ENCODE data around the gene PLPPR2.

- TF ChIP-seq POLR2A (IDR thresholded peaks at IDR 0.05; ENCODE audit: low read length), result no peak
- no peak for TF ChIP-seq GATA1 (IDR thresholded peaks at IDR 0.05; ENCODE audit: low read depth, low read length)
These were observed 7.6 kb upstream of the PLPPR2 start for GRCh38 chr19:11347546-11348039.
